Activated CD4-positive, alpha-beta T cell treated with anti-CD3 and anti-CD28 coated beads, Interleukin-2, amount 50 U/mL, for 24 hours (primary cell): ENCODE results near the gene CHSY3.
"Not testable (repeated sequence)": the region's sequence is repeated elsewhere in the genome, so short reads cannot be mapped to it uniquely, and the experiment has no call there.

ENCODE experiments used
- DNase-seq, 2 donors: peaks; one replicate each; pipeline ENCODE4 v3.0.0-alpha.2; 2020; ENCODE audit warnings: low read depth in 1 of 2, low spot score in 1 of 2

The CHSY3 gene

GRCh38 chr5:130155345-130156011 is 251.2 kb downstream of the CHSY3 start:
- DNase-seq, result no peak

DNA sequence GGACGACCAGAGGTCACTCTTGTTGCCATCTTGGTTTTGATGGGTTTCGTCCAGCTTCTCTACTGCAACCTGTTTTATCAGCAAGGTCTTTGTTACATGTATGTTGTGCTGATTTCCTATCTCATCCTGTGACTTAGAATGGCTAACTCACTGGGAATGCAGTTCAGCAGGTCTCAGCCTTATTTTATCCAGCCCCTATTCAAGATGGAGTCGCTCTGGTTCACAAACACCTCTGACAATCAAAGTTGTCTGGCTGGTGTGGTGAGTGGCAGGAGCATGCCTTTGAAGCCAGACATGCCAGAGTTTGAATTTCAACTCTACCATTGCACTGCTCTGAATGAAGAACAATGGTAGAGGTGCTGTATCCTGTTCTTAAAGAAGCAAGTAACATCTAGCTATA is 253.8 kb downstream of the CHSY3 start:
- no peak for DNase-seq

DNA sequence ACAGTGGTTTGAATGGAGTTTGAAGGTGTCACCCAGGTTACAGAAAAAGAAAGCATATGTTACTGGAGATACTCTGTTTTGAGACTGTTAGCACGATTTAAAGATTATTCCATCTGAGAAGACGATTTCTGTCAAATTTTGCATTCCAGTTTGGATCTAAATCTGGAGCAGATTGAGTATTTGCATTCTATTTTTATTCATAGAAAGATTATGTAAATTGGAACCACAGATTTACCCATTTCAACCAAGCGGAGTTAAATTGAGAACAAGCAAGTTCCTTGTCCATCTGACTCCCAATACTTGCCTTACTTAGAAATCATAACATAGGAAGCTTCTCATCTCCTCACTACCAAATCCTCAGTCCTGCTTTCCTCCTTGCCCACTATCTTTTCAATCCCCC is 255.7 kb downstream of the CHSY3 start:
- DNase-seq, result no peak

GRCh38 chr5:130164966-130165365 is 260.7 kb downstream of the CHSY3 start:
- no peak for DNase-seq

- no peak for DNase-seq
Measured at GRCh38 chr5:130166839-130167490, 262.7 kb downstream of the CHSY3 start.

- DNase-seq, result no peak
Measured at GRCh38 chr5:130168211-130168610, 263.9 kb downstream of the CHSY3 start.

- no peak for DNase-seq
Measured at GRCh38 chr5:130171699-130172098, 267.4 kb downstream of the CHSY3 start.

GRCh38 chr5:130183115-130183514 is 278.9 kb downstream of the CHSY3 start:
- no peak for DNase-seq

DNA sequence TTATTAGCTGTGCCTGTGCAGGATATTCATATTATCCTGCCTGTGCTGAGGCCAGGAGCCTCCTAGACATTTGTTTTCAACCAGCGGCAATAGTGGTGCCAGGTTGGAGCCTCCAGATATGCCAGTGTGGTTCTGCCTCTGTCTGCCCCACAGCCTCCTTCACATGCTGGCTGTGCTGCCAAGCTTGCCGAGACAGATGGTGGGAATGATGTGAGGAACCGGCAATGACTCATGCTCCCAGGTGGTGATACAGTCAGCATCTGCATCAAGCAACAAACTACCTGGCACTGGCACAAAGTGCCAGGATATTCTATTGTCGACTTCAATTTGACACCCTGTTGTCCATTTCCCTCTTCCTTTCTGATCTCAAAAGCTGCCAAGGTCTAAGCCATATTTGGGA is 285.7 kb downstream of the CHSY3 start:
- no peak for DNase-seq

GRCh38 chr5:130198927-130199326 is 294.7 kb downstream of the CHSY3 start:
- DNase-seq, result no peak

DNA sequence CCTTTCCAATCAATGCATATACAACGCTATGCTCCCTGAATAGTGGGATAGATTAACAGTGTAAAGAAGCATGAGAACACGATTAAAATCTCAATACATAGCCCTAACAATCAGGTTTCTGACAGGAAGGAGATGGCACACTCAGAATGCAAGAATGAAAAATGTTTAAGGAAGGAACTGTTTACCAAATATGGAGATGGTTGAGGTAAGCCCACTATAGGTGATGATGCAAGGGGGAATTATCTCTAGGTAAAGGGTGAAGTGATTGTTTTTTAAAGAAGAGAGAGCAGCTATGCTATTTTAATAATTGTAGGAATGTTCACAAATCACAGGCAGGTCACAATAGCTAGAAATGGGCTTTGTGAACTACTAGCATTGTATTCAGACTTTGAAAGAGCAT is 302.4 kb downstream of the CHSY3 start:
- no peak for DNase-seq

DNA sequence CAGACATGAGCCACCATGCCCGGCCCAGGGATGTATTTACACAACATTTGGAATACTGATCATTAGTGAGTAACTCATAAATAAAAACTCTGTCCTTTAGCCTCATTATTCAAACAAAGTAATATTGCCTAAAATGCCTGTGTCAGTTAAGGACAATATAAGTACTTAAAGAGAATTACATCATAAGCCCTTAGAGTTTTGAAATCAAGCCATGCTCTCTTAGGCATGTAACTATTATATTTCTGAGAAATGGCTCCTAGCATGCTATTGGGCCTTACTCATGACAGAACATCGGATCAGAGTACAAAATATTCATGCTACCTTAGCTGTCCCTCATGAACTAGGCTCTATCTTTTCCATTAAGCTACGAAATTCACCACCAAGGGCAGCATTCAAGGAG is 309.3 kb downstream of the CHSY3 start:
- no peak for DNase-seq

DNA sequence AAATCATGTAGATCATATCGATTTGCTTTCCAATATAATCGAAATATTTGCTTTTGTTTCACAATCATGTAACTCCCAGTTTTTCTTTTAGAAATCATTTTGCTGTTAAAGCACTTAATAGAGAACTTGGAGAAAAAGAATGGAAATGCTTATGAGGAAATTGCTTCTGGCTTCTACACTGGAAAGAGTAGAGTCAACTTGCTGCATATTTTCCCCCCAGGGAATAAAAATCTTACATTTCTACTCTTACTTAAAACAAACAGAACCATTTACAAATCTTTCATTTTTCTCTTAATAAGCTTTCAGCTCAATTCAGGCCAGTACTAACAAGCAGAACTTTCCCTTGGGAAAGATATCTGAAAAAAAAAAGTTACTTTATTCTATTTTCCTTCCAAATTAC is 312.0 kb downstream of the CHSY3 start:
- DNase-seq, result no peak

DNA sequence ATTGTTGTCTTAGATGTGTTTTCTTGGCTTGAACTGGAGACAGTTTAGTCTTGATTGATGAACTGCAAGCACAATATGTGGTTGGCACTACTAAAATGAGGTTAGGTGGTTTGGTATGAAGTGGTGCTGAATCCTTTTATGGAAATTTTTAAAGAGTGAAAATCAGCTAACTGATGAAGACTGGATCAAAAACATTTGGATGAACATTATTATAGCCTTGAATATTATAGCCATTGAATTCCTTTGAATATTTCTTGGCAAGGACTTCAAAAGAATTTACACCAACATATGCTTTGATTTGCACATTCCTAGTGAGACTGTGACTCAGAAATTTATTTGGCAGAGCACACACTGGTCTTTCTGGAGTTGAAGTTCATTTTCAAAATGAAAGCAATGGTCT is 318.3 kb downstream of the CHSY3 start:
- DNase-seq, result no peak

- DNase-seq, result not testable (repeated sequence)
Measured at GRCh38 chr5:130226556-130226955, 322.3 kb downstream of the CHSY3 start.

GRCh38 chr5:130227699-130228098 is 323.4 kb downstream of the CHSY3 start:
- DNase-seq, result no peak

DNA sequence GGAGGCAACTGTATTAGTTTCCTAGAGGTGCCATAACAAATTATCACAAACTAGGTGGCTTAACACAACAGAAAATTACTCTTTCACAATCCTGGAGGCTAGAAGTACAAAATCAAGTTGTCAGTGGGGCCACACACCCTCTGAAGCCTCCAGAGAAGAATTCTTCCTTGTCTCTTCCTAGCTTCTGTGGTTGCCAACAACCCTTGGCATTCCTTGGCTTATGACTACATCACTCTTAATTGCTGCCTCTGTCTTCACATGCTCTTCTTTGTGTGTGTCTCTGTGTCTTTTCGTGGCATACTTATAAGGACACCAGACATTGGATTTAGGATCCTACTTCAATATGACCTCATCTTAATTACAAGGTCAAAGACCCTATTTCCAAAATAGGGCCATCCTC is 327.5 kb downstream of the CHSY3 start:
- DNase-seq, result no peak

DNA sequence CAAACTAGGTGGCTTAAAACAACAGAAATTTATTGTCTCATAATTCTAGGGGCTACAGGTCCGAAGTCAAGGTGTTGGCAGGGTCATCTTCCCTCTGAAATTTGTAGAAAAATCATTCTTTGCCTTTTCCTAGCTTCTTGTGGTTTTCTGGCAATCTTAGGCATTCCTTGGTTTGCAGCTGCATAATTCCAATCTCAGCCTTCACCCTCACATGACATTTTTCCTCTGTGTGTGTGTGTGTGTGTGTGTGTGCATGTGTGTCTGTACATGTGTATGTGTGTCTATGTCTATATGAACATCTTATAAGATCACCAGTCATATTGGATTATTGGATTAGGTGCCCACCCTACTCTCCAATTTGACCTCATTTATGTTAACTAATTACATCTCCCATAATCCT is 330.6 kb downstream of the CHSY3 start:
- no peak for DNase-seq
